ENCODE results near the gene PDXP.

- TF ChIP-seq POLR2A (IDR thresholded peaks at IDR 0.05), result no peak
- no peak for TF ChIP-seq CTCF (IDR thresholded peaks at IDR 0.05)
Observed at GRCh38 chr22:37663521-37664140, 5.1 kb downstream of the PDXP start.
